GM23338 (cell line): ENCODE data around the gene VPS54. TPM values are rescaled to one million over a fixed set of nuclear protein-coding genes. Genes with fewer than 3 reads are reported as not detected.

ENCODE experiments used
- ATAC-seq: fragments of 200-7000 bp; cut with Tn5 transposase; 3 replicates; pipeline ENCODE4 v1.9.1; 2020
- DNase-seq: peaks from one replicate; pipeline ENCODE4 v3.0.0-alpha.2; 2015; ENCODE audit warnings: low spot score
- H2AFZ ChIP-seq: fragments of 200-600 bp; sonication (generic); 2 replicates; pipeline ENCODE4 v1.8.0; 2016; ENCODE audit warnings: antibody characterized with exemption, mild to moderate bottlenecking, moderate library complexity
- H3F3A ChIP-seq: fragments of 200-600 bp; sonication (generic); replicated peaks from 2 replicates; pipeline ENCODE4 v1.8.0; 2017; ENCODE audit warnings: antibody characterized with exemption, mixed run types, low read depth
- H3K27ac ChIP-seq: fragments of 200-600 bp; sonication (generic); 2 replicates; pipeline ENCODE4 v1.6.1; 2016; ENCODE audit warnings: low read depth
- H3K27me3 ChIP-seq: fragments of 200-600 bp; sonication (generic); 2 replicates; pipeline ENCODE4 v1.8.0; 2016; ENCODE audit warnings: mild to moderate bottlenecking, mixed run types, moderate library complexity; ENCODE audit not compliant: insufficient read depth
- H3K36me3 ChIP-seq: fragments of 200-600 bp; sonication (generic); 2 replicates; pipeline ENCODE4 v1.8.0; 2016; ENCODE audit warnings: mild to moderate bottlenecking; ENCODE audit not compliant: insufficient read depth
- H3K4me1 ChIP-seq: fragments of 200-600 bp; sonication (generic); 2 replicates; pipeline ENCODE4 v1.8.0; 2016; ENCODE audit warnings: mild to moderate bottlenecking, moderate library complexity; ENCODE audit not compliant: insufficient read depth
- H3K4me2 ChIP-seq: fragments of 200-600 bp; sonication (generic); 2 replicates; pipeline ENCODE4 v1.7.1; 2017; ENCODE audit warnings: mixed run types
- H3K4me3 ChIP-seq: fragments of 200-600 bp; sonication (generic); 2 replicates; pipeline ENCODE4 v1.6.1; 2016; ENCODE audit warnings: mixed run types
- H3K79me2 ChIP-seq: fragments of 200-600 bp; sonication (generic); replicated peaks from 2 replicates; pipeline ENCODE4 v1.8.0; 2017; ENCODE audit warnings: mild to moderate bottlenecking; ENCODE audit not compliant: insufficient read depth
- H3K9me2 ChIP-seq: fragments of 200-600 bp; sonication (generic); 2 replicates; pipeline ENCODE4 v1.8.0; 2017; ENCODE audit not compliant: insufficient read depth
- H4K20me1 ChIP-seq: fragments of 200-600 bp; sonication (generic); replicated peaks from 2 replicates; pipeline ENCODE4 v1.8.0; 2017; ENCODE audit warnings: mild to moderate bottlenecking; ENCODE audit not compliant: insufficient read depth
- H3K27ac Mint-ChIP-seq: 2 replicates; pipeline ENCODE4 v1.8.0; 2020; ENCODE audit warnings: inconsistent platforms, mild to moderate bottlenecking, moderate library complexity, mixed read lengths
- H3K27me3 Mint-ChIP-seq: 3 replicates; pipeline ENCODE4 v1.8.0; 2022; ENCODE audit warnings: low read depth, mild to moderate bottlenecking, moderate library complexity, mixed read lengths, inconsistent platforms; ENCODE audit not compliant: insufficient read depth, poor library complexity
- H3K36me3 Mint-ChIP-seq: 3 replicates; pipeline ENCODE4 v1.8.0; 2021; ENCODE audit warnings: low read depth, mild to moderate bottlenecking, inconsistent platforms, moderate library complexity, mixed read lengths
- H3K4me1 Mint-ChIP-seq: 3 replicates; pipeline ENCODE4 v1.8.0; 2020; ENCODE audit warnings: mild to moderate bottlenecking, inconsistent platforms, mixed read lengths
- H3K4me3 Mint-ChIP-seq: 3 replicates; pipeline ENCODE4 v1.8.0; 2021; ENCODE audit warnings: moderate library complexity, mild to moderate bottlenecking, inconsistent platforms, mixed read lengths
- H3K9me3 Mint-ChIP-seq: 3 replicates; pipeline ENCODE4 v1.8.0; 2020; ENCODE audit warnings: moderate library complexity, mild to moderate bottlenecking, inconsistent platforms, mixed read lengths
- CREB1 ChIP-seq: fragments of 250-450 bp; sonication (Bioruptor Pico); IDR thresholded peaks from 2 replicates; pipeline ENCODE4 v1.5.0; 2020; ENCODE audit warnings: low read depth, mild to moderate bottlenecking, moderate library complexity
- CTCF ChIP-seq, 2 experiments: fragments of 200-600 bp in 1 of 2; sonication (generic) in 1 of 2; conservative IDR thresholded peaks; 2 replicates each; pipeline versions ENCODE4 v1.5.1 to v1.6.1; 2016 to 2017; ENCODE audit warnings: antibody characterized with exemption in 2 of 2, low read depth in 2 of 2, mild to moderate bottlenecking in 2 of 2, moderate library complexity in 1 of 2
- EZH2 ChIP-seq: fragments of 200-600 bp; sonication (generic); IDR thresholded peaks from one replicate; pipeline ENCODE4 v1.8.0; 2017; ENCODE audit warnings: antibody characterized with exemption, mild to moderate bottlenecking, low read depth; ENCODE audit not compliant: unreplicated experiment
- EZH2phosphoT487 ChIP-seq: fragments of 200-600 bp; sonication (generic); IDR thresholded peaks from one replicate; pipeline ENCODE4 v1.8.1; 2018; ENCODE audit warnings: antibody characterized with exemption; ENCODE audit not compliant: unreplicated experiment
- JUNB ChIP-seq: IDR thresholded peaks from one replicate; pipeline ENCODE4 v1.6.1; 2016; ENCODE audit warnings: antibody characterized with exemption; ENCODE audit not compliant: unreplicated experiment
- NANOG ChIP-seq: IDR thresholded peaks from 2 replicates; pipeline ENCODE4 v1.6.1; 2016; ENCODE audit warnings: antibody characterized with exemption, borderline replicate concordance
- POLR2AphosphoS5 ChIP-seq: IDR thresholded peaks from 2 replicates; pipeline ENCODE4 v1.6.1; 2016; ENCODE audit warnings: antibody characterized with exemption, low read depth
- ZNF462 ChIP-seq: fragments of 250-450 bp; sonication (Bioruptor Pico); IDR thresholded peaks from 2 replicates; pipeline ENCODE4 v1.5.0; 2020; ENCODE audit warnings: mild to moderate bottlenecking, moderate library complexity
- polyA plus RNA-seq: library from polyadenylated mRNA; unstranded; fragments of >200 nt; fragmentation: Nextera tagmentation; extraction: Ambion mirVana; gene quantifications from 2 replicates; pipeline ENCODE4 v1.2.1, GENCODE V29; 2016
- total RNA-seq: library from RNA; depleted of rRNA; stranded (reverse); fragments of >200 nt; shearing (Covaris generic); gene quantifications from 2 replicates; pipeline ENCODE4 v1.2.3, GENCODE V29; 2014

The VPS54 gene
- total and polyA plus RNA-seq, 2 experiments from 2014 or later, result 6.6 to 17.0 TPM

GRCh38 chr2:63888490-63889402, 130.5 kb downstream of the VPS54 start:
- peaks cover 18% of the 10 kb centered on the region for H4K20me1 ChIP-seq
- no peak overlapping the region for H3K4me2 ChIP-seq
- H3K9me2 ChIP-seq, result no peaks in the 10 kb centered on the region
- Mint-ChIP-seq H3K4me3 (no peak overlapping the region), H3K27me3 (peaks cover 7% of the 10 kb centered on the region), H3K36me3 (peaks cover 90% of the 10 kb centered on the region), H3K4me1 (peaks cover 28% of the 10 kb centered on the region; the same call in 2 of the 3 replicates), H3K9me3 (no peaks in the 10 kb centered on the region), H3K27ac (peak overlapping the region; percentile 78)
- H2AFZ ChIP-seq, result no peak overlapping the region
- peak overlapping the region; percentile 67; the same call in 1 of the 2 replicates for H3K27ac ChIP-seq
- H3K4me1 ChIP-seq, result peaks cover 3% of the 10 kb centered on the region; the same call in 1 of the 2 replicates
- TF ChIP-seq CTCF (conservative IDR thresholded peaks at IDR 0.05; ENCODE audit: low read depth in 2 of 2) (peak; percentile 66 to 71), EZH2phosphoT487 (no peak)
- peak; percentile 72 for ATAC-seq
- H3F3A ChIP-seq, result peaks cover 20% of the 10 kb centered on the region; the same call in 1 of the 2 replicates
- peak; percentile 65 for DNase-seq
- H3K36me3 ChIP-seq, result peaks cover 77% of the 10 kb centered on the region
- H3K27me3 ChIP-seq, result no peaks in the 10 kb centered on the region
- H3K4me3 ChIP-seq, result no peak overlapping the region
- peaks cover under 1% of the 10 kb centered on the region; the same call in 1 of the 2 replicates for H3K79me2 ChIP-seq

DNA sequence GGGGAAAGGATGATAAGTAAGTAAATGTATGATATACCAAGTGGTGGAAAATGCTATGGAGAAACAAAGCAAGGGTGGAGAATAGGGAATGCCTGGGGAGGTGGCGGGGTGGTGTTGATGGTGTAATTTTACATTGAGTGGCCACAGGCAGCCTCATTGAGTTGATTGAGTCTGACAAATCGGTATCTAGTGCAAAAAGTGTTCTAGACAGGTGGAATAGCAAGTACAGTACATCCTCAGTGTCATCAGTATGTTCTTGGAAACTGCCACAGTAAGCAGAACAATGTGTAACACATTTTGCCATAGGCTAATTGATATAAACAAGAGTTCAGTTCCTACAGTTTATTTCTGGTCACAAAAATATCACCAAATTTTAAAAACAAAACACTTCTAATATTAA, 131.2 kb downstream of the VPS54 start:
- no peak overlapping the region for H3K4me3 Mint-ChIP-seq
- DNase-seq, result no peak
- H3K27ac Mint-ChIP-seq, result no peak overlapping the region
- peaks cover 23% of the 10 kb centered on the region; the same call in 1 of the 2 replicates for H3F3A ChIP-seq
- H4K20me1 ChIP-seq, result peaks cover 23% of the 10 kb centered on the region
- peaks cover 84% of the 10 kb centered on the region for H3K36me3 ChIP-seq
- H3K27me3 ChIP-seq, result no peaks in the 10 kb centered on the region
- ATAC-seq, result no peak
- peaks cover 29% of the 10 kb centered on the region; the same call in 2 of the 3 replicates for H3K4me1 Mint-ChIP-seq
- H3K9me2 ChIP-seq, result no peaks in the 10 kb centered on the region
- H3K4me1 ChIP-seq, result peaks cover 3% of the 10 kb centered on the region; the same call in 1 of the 2 replicates
- H3K27ac ChIP-seq, result peak overlapping the region; percentile 67
- no peaks in the 10 kb centered on the region for H3K9me3 Mint-ChIP-seq
- no peak overlapping the region for H2AFZ ChIP-seq
- H3K4me3 ChIP-seq, result no peak overlapping the region
- H3K4me2 ChIP-seq, result no peak overlapping the region
- H3K27me3 Mint-ChIP-seq, result peaks cover 4% of the 10 kb centered on the region
- peaks cover 90% of the 10 kb centered on the region for H3K36me3 Mint-ChIP-seq
- peaks cover 6% of the 10 kb centered on the region; the same call in 1 of the 2 replicates for H3K79me2 ChIP-seq
- TF ChIP-seq POLR2AphosphoS5, result no peak
- no peak for TF ChIP-seq ZNF462 (CRISPR knock-in tag)
- no peak for TF ChIP-seq JUNB
- TF ChIP-seq CTCF (conservative IDR thresholded peaks at IDR 0.05; ENCODE audit: low read depth in 2 of 2), result no peak
- TF ChIP-seq EZH2phosphoT487, result no peak
- TF ChIP-seq NANOG, result no peak
- TF ChIP-seq EZH2, result no peak
- TF ChIP-seq CREB1 (CRISPR knock-in tag), result no peak
